SW480 (cell line): ENCODE measurements around the gene MAG.
"Not testable (repeated sequence)": the region's sequence is repeated elsewhere in the genome, so short reads cannot be mapped to it uniquely, and the experiment has no call there.

Experiments
- DNase-seq: peaks from one replicate; pipeline ENCODE4 v3.0.0-alpha.2; 2016; ENCODE audit warnings: low spot score

The MAG gene

GRCh38 chr19:35281303-35281702 lies 10.7 kb upstream of the MAG start:
- DNase-seq = no peak

- DNase-seq = no peak
These were observed 7.5 kb upstream of the MAG start for GRCh38 chr19:35284153-35285094.

- no peak for DNase-seq
These were observed 6.9 kb upstream of the MAG start for GRCh38 chr19:35285095-35285449.

- not testable (repeated sequence) for DNase-seq
These were observed 6.5 kb upstream of the MAG start for GRCh38 chr19:35285465-35285864.

- DNase-seq = not testable (repeated sequence)
These were observed 5.9 kb upstream of the MAG start for GRCh38 chr19:35286101-35286500.

- DNase-seq = no peak
These were observed 4.2 kb upstream of the MAG start for GRCh38 chr19:35287713-35288112.

- no peak for DNase-seq
These were observed 3.6 kb upstream of the MAG start for GRCh38 chr19:35288331-35288730.

GRCh38 chr19:35288906-35289305 lies 3.1 kb upstream of the MAG start:
- no peak for DNase-seq

GRCh38 chr19:35290381-35291127 lies 1.4 kb upstream of the MAG start:
- no peak for DNase-seq

- DNase-seq = no peak
These were observed 702 bp upstream of the MAG start for GRCh38 chr19:35291259-35291658.

GRCh38 chr19:35292421-35293362 lies 731 bp downstream of the MAG start:
- no peak for DNase-seq

- DNase-seq = no peak
These were observed 1.4 kb downstream of the MAG start for GRCh38 chr19:35293363-35293739.

- no peak for DNase-seq
These were observed 1.8 kb downstream of the MAG start for GRCh38 chr19:35293808-35294207.

- no peak for DNase-seq
These were observed 2.4 kb downstream of the MAG start for GRCh38 chr19:35294328-35294727.

GRCh38 chr19:35294859-35295791 lies 3.2 kb downstream of the MAG start:
- DNase-seq = no peak

- DNase-seq = no peak
These were observed 4.0 kb downstream of the MAG start for GRCh38 chr19:35295792-35296462.

- no peak for DNase-seq
These were observed 4.9 kb downstream of the MAG start for GRCh38 chr19:35296644-35297514.

GRCh38 chr19:35297515-35297848 lies 5.5 kb downstream of the MAG start:
- DNase-seq = no peak

- no peak for DNase-seq
These were observed 6.0 kb downstream of the MAG start for GRCh38 chr19:35297922-35298321.

- DNase-seq = no peak
These were observed 6.6 kb downstream of the MAG start for GRCh38 chr19:35298561-35298972.
